ENCODE data around the gene CLDN24. TPM values are rescaled to one million over a fixed set of nuclear protein-coding genes. Genes with fewer than 3 reads are reported as not detected.

The CLDN24 gene
- total RNA-seq, 2 donors from 2014 or later = not detected

GRCh38 chr4:183348136-183348535 is 25.9 kb upstream of the CLDN24 start:
- H3K27ac ChIP-seq (ENCODE audit: low read depth, low read length) = no peak overlapping the region
- Mint-ChIP-seq H3K36me3 (ENCODE audit: low read depth) (no peaks in the 10 kb centered on the region), H3K4me1 (peaks cover 19% of the 10 kb centered on the region), H3K27me3 (ENCODE audit: insufficient read depth) (peaks cover 3% of the 10 kb centered on the region), H3K4me3 (no peak overlapping the region), H3K9me3 (no peaks in the 10 kb centered on the region), H3K27ac (no peak overlapping the region)
- H3K36me3 ChIP-seq (ENCODE audit: control insufficient read depth, insufficient read depth, low read length) = no peaks in the 10 kb centered on the region
- no peak for DNase-seq
- no peaks in the 10 kb centered on the region for H3K9me3 ChIP-seq (ENCODE audit: control insufficient read depth, low read length)
- TF ChIP-seq CTCF (conservative IDR thresholded peaks at IDR 0.05) = no peak
- H3K4me1 ChIP-seq (ENCODE audit: control insufficient read depth, insufficient read depth, low read length) = peaks cover 6% of the 10 kb centered on the region
- no peaks in the 10 kb centered on the region for H3K27me3 ChIP-seq (ENCODE audit: control insufficient read depth, insufficient read depth, low read length, poor library complexity, severe bottlenecking)
- H3K4me3 ChIP-seq (ENCODE audit: low read length) = no peak overlapping the region
- WGBS, 2 experiments (ENCODE audit: insufficient coverage in 1 of 2, insufficient read length in 1 of 2) = 88 to 96% methylated on average over 5 to 12 of the region's 12 CpGs
- H3K9ac ChIP-seq (ENCODE audit: extremely low read depth, low read length, poor library complexity, severe bottlenecking) = no peak overlapping the region

- Histone ChIP-seq H3K9ac (ENCODE audit: extremely low read depth, low read length, poor library complexity, severe bottlenecking) (no peak overlapping the region), H3K27ac (ENCODE audit: low read depth, low read length) (no peak overlapping the region), H3K27me3 (ENCODE audit: control insufficient read depth, insufficient read depth, low read length, poor library complexity, severe bottlenecking) (no peaks in the 10 kb centered on the region), H3K36me3 (ENCODE audit: control insufficient read depth, insufficient read depth, low read length) (no peaks in the 10 kb centered on the region), H3K9me3 (ENCODE audit: control insufficient read depth, low read length) (no peaks in the 10 kb centered on the region), H3K4me3 (ENCODE audit: low read length) (no peak overlapping the region), H3K4me1 (ENCODE audit: control insufficient read depth, insufficient read depth, low read length) (peaks cover 6% of the 10 kb centered on the region)
- DNase-seq = no peak
- TF ChIP-seq CTCF (conservative IDR thresholded peaks at IDR 0.05) = no peak
- no peaks in the 10 kb centered on the region for H3K9me3 Mint-ChIP-seq
- no peaks in the 10 kb centered on the region for H3K36me3 Mint-ChIP-seq (ENCODE audit: low read depth)
- peaks cover 14% of the 10 kb centered on the region for H3K4me1 Mint-ChIP-seq
- H3K4me3 Mint-ChIP-seq = no peak overlapping the region
- H3K27ac Mint-ChIP-seq = no peak overlapping the region
- WGBS, 2 experiments (ENCODE audit: insufficient coverage in 1 of 2, insufficient read length in 1 of 2) = 93 to 96% methylated on average over 3 to 4 of the region's 4 CpGs
- peaks cover 3% of the 10 kb centered on the region for H3K27me3 Mint-ChIP-seq (ENCODE audit: insufficient read depth)
These were observed 25.3 kb upstream of the CLDN24 start for GRCh38 chr4:183347566-183347965.

GRCh38 chr4:183347146-183347545 is 24.9 kb upstream of the CLDN24 start:
- Mint-ChIP-seq H3K36me3 (ENCODE audit: low read depth) (no peaks in the 10 kb centered on the region), H3K27ac (no peak overlapping the region), H3K4me3 (no peak overlapping the region), H3K27me3 (ENCODE audit: insufficient read depth) (peaks cover 4% of the 10 kb centered on the region), H3K9me3 (no peaks in the 10 kb centered on the region), H3K4me1 (peaks cover 11% of the 10 kb centered on the region)
- Histone ChIP-seq H3K9ac (ENCODE audit: extremely low read depth, low read length, poor library complexity, severe bottlenecking) (no peak overlapping the region), H3K36me3 (ENCODE audit: control insufficient read depth, insufficient read depth, low read length) (no peaks in the 10 kb centered on the region), H3K4me3 (ENCODE audit: low read length) (no peak overlapping the region), H3K4me1 (ENCODE audit: control insufficient read depth, insufficient read depth, low read length) (peaks cover 4% of the 10 kb centered on the region), H3K27ac (ENCODE audit: low read depth, low read length) (no peak overlapping the region), H3K27me3 (ENCODE audit: control insufficient read depth, insufficient read depth, low read length, poor library complexity, severe bottlenecking) (no peaks in the 10 kb centered on the region), H3K9me3 (ENCODE audit: control insufficient read depth, low read length) (no peaks in the 10 kb centered on the region)
- TF ChIP-seq CTCF (conservative IDR thresholded peaks at IDR 0.05) = no peak
- DNase-seq = no peak
- WGBS, 2 experiments (ENCODE audit: insufficient coverage in 1 of 2, insufficient read length in 1 of 2) = 92 to 95% methylated on average over 4 to 8 of the region's 8 CpGs
